HCT116 (cell line): ENCODE measurements around the gene RASL12. TPM values are rescaled to one million over a fixed set of nuclear protein-coding genes. Genes with fewer than 3 reads are reported as not detected.
A peak's percentile ranks its signal among the peaks of the same experiment; 100 is the strongest.

Source experiments
- ATAC-seq: fragments of 200-7000 bp; cut with Tn5 transposase; 2 replicates; pipeline ENCODE4 v1.9.1; 2020; ENCODE audit warnings: mild to moderate bottlenecking, moderate library complexity
- Bru-seq: library from RNA; stranded (reverse); fragments of 400-500 nt; gene quantifications from one replicate; lab custom pipeline; 2021; lab: Mats Ljungman, UMichigan
- BruChase-seq, 2 experiments: library from RNA; stranded (reverse); fragments of 400-500 nt; gene quantifications; one replicate each; lab custom pipeline; 2021; lab: Mats Ljungman, UMichigan
- BruUV-seq: library from RNA; stranded (reverse); fragments of 400-500 nt; replicated peaks from 2 replicates; lab custom pipeline; 2021; lab: Mats Ljungman, UMichigan
- CTCF ChIA-PET: fragments of 300-600 bp; sonication (Branson Sonifier 250); formaldehyde crosslinking; loops from one replicate; lab custom pipeline; 2021; ENCODE audit warnings: antibody characterized with exemption; lab: Charles Lee
- POLR2A ChIA-PET: fragments of 300-600, 350-600 bp; sonication (Branson Sonifier 250); formaldehyde crosslinking; loops from one replicate; lab custom pipeline; 2021; ENCODE audit warnings: antibody characterized with exemption; lab: Charles Lee
- RAD21 ChIA-PET, 2 experiments: fragments of 300-600 bp; sonication (Branson Sonifier 250); formaldehyde crosslinking; loops; one replicate each; lab custom pipeline; 2023; ENCODE audit warnings: low total read pairs in 2 of 2; ENCODE audit not compliant: uncharacterized antibody in 2 of 2, unreplicated experiment in 2 of 2, low non-redundant PET in 1 of 2; lab: Charles Lee
- DNase-seq: peaks from one replicate; pipeline ENCODE4 v3.0.0-alpha.2; 2010; ENCODE audit warnings: low read depth, low spot score
- H2AFZ ChIP-seq: fragments of 200-600 bp; shearing (Covaris generic), sonication (generic); 2 replicates; pipeline ENCODE4 v1.6.1; 2017; ENCODE audit warnings: low read depth, mixed run types, mixed read lengths, antibody characterized with exemption, low read length; ENCODE audit not compliant: poor library complexity, severe bottlenecking
- H3K27ac ChIP-seq: 2 replicates; pipeline ENCODE4 v1.5.1; 2012; ENCODE audit warnings: low read depth, low read length
- H3K27me3 ChIP-seq: fragments of 200-600 bp; sonication (generic); 2 replicates; pipeline ENCODE4 v1.6.1; 2016; ENCODE audit warnings: mixed run types, low read length, mixed read lengths; ENCODE audit not compliant: insufficient read depth
- H3K36me3 ChIP-seq, 2 experiments: fragments of 200-500 bp in 1 of 2; fragments of 200-600 bp in 1 of 2; sonication (Bioruptor generic) in 1 of 2; sonication (generic) in 1 of 2; 2 replicates each; pipeline versions ENCODE4 v1.5.1 to v1.6.1; 2014 to 2016; ENCODE audit warnings: low read length in 2 of 2, inconsistent platforms in 1 of 2, mixed read lengths in 1 of 2, mixed run types in 1 of 2; ENCODE audit not compliant: insufficient read depth in 2 of 2, control insufficient read depth in 1 of 2
- H3K4me1 ChIP-seq, 2 experiments: fragments of 200-600 bp in 1 of 2; sonication (generic) in 1 of 2; 2 replicates each; pipeline versions ENCODE4 v1.5.1 to v1.6.1; 2012 to 2017; ENCODE audit warnings: low read length in 2 of 2, inconsistent platforms in 1 of 2, mild to moderate bottlenecking in 1 of 2, mixed read lengths in 1 of 2, mixed run types in 1 of 2, moderate library complexity in 1 of 2; ENCODE audit not compliant: insufficient read depth in 2 of 2, control insufficient read depth in 1 of 2
- H3K4me2 ChIP-seq: fragments of 200-600 bp; sonication (generic); 2 replicates; pipeline ENCODE4 v1.6.1; 2017; ENCODE audit warnings: mixed run types, low read length, mixed read lengths
- H3K4me3 ChIP-seq, 2 experiments: fragments of 200-600 bp in 1 of 2; sonication (generic) in 1 of 2; replicated peaks in 1 of 2; 2 replicates each; pipeline ENCODE4 v1.5.1; 2011 to 2016; ENCODE audit warnings: low read length in 2 of 2, control low read depth in 1 of 2, low read depth in 1 of 2, mild to moderate bottlenecking in 1 of 2, mixed read lengths in 1 of 2, mixed run types in 1 of 2
- H3K79me2 ChIP-seq: fragments of 200-600 bp; sonication (generic); 2 replicates; pipeline ENCODE4 v1.6.1; 2017; ENCODE audit warnings: mild to moderate bottlenecking, mixed run types, low read length, moderate library complexity, mixed read lengths; ENCODE audit not compliant: insufficient read depth
- H3K9ac ChIP-seq: fragments of 200-600 bp; sonication (generic); 2 replicates; pipeline ENCODE4 v1.6.1; 2016; ENCODE audit warnings: low read length, mixed read lengths
- H3K9me2 ChIP-seq: fragments of 200-600 bp; sonication (generic), shearing (Covaris generic); 2 replicates; pipeline ENCODE4 v1.6.1; 2017; ENCODE audit warnings: mixed run types, mild to moderate bottlenecking, moderate library complexity; ENCODE audit not compliant: insufficient read depth
- H3K9me3 ChIP-seq, 2 experiments: fragments of 200-500 bp in 1 of 2; fragments of 200-600 bp in 1 of 2; sonication (Bioruptor generic) in 1 of 2; sonication (generic) in 1 of 2; 2 replicates each; pipeline ENCODE4 v1.6.1; 2014 to 2017; ENCODE audit warnings: low read length in 2 of 2, mixed read lengths in 2 of 2, inconsistent platforms in 1 of 2, low read depth in 1 of 2, mild to moderate bottlenecking in 1 of 2, mixed run types in 1 of 2, moderate library complexity in 1 of 2; ENCODE audit not compliant: control insufficient read depth in 1 of 2, insufficient read depth in 1 of 2
- H4K20me1 ChIP-seq: fragments of 200-600 bp; sonication (generic), shearing (Covaris generic); 2 replicates; pipeline ENCODE4 v1.6.1; 2017; ENCODE audit warnings: mixed run types, mild to moderate bottlenecking, moderate library complexity; ENCODE audit not compliant: insufficient read depth
- CBX3 ChIP-seq: IDR thresholded peaks from 2 replicates; pipeline ENCODE4 v1.6.1; 2012; ENCODE audit warnings: low read depth
- CTCF ChIP-seq, 3 experiments: fragments of 200-600 bp in 1 of 3; sonication (generic) in 1 of 3; IDR thresholded peaks in 2 of 3; conservative IDR thresholded peaks in 1 of 3; 2 replicates each; pipeline ENCODE4 v1.5.1; 2012 to 2017; ENCODE audit warnings: low read depth in 2 of 3, low read length in 2 of 3, antibody characterized with exemption in 1 of 3, borderline replicate concordance in 1 of 3, control low read depth in 1 of 3, mild to moderate bottlenecking in 1 of 3, mixed read lengths in 1 of 3, mixed run types in 1 of 3, moderate library complexity in 1 of 3; ENCODE audit not compliant: insufficient read depth in 1 of 3
- EGR1 ChIP-seq: IDR thresholded peaks from 2 replicates; pipeline ENCODE4 v1.6.1; 2012; ENCODE audit warnings: low read depth
- EZH2phosphoT487 ChIP-seq: fragments of 200-600 bp; IDR thresholded peaks from 2 replicates; pipeline ENCODE4 v1.6.1; 2018; ENCODE audit warnings: antibody characterized with exemption, borderline replicate concordance
- FOSL1 ChIP-seq: IDR thresholded peaks from 2 replicates; pipeline ENCODE4 v1.6.1; 2012; ENCODE audit warnings: low read depth
- MAX ChIP-seq: IDR thresholded peaks from 2 replicates; pipeline ENCODE4 v1.6.1; 2012
- POLR2A ChIP-seq: IDR thresholded peaks from 2 replicates; pipeline ENCODE4 v1.7.0; 2011; ENCODE audit warnings: borderline replicate concordance; ENCODE audit not compliant: insufficient read depth, insufficient read length; ENCODE audit errors: extremely low read depth
- SIN3A ChIP-seq: IDR thresholded peaks from 2 replicates; pipeline ENCODE4 v1.6.1; 2012; ENCODE audit warnings: low read depth
- SP1 ChIP-seq: IDR thresholded peaks from 2 replicates; pipeline ENCODE4 v1.6.1; 2012; ENCODE audit warnings: low read depth
- SRF ChIP-seq: IDR thresholded peaks from 2 replicates; pipeline ENCODE4 v1.6.1; 2012; ENCODE audit warnings: low read depth
- YY1 ChIP-seq: IDR thresholded peaks from 2 replicates; pipeline ENCODE4 v1.6.1; 2011; ENCODE audit warnings: low read length, low read depth, moderate library complexity, mild to moderate bottlenecking; ENCODE audit not compliant: insufficient replicate concordance; ENCODE audit errors: extremely low read depth
- ZFX ChIP-seq: fragments of 450-650 bp; IDR thresholded peaks from 2 replicates; pipeline ENCODE4 v1.6.1; 2017
- ZNF274 ChIP-seq: fragments of 200-500 bp; sonication (Bioruptor generic); IDR thresholded peaks from 2 replicates; pipeline ENCODE4 v1.6.1; 2014; ENCODE audit warnings: mild to moderate bottlenecking, low read depth, low read length, inconsistent platforms
- intact Hi-C: fragments of 100-400 bp; cut with micrococcal nuclease; formaldehyde crosslinking; loops from 2 replicates; pipeline ENCODE4 v1.10.0; 2022
- long read RNA-seq: library from polyadenylated mRNA; unstranded; transcript quantifications from one replicate; pipeline ENCODE4 v2.0.0, GENCODE V29; 2021; ENCODE audit not compliant: unreplicated experiment
- polyA plus RNA-seq: library from polyadenylated mRNA; unstranded; fragments of >200 nt; gene quantifications from 2 replicates; pipeline ENCODE4 v1.2.1, GENCODE V29; 2012; ENCODE audit warnings: missing spikeins
- total RNA-seq: library from RNA; stranded (reverse); gene quantifications from one replicate; pipeline ENCODE4 v1.2.1, GENCODE V29; 2021; ENCODE audit not compliant: unreplicated experiment

RASL12 gene
- total RNA-seq (0.25 TPM), Bru-seq, nascent RNA (percentile 4 among the genes with signal in this experiment), BruChase-seq, experiment 1, labeled RNA remaining after a 6-hour chase (percentile 14 among the genes with signal in this experiment), BruChase-seq, experiment 2, labeled RNA remaining after a 2-hour chase (percentile 4 among the genes with signal in this experiment)
- polyA plus RNA-seq = not detected in 2 replicates
- long read RNA-seq = 0 reads

- TF ChIP-seq SIN3A (no peak), YY1 (no peak), SP1 (no peak), CBX3 (no peak), ZFX (no peak), EGR1 (no peak), CTCF (IDR thresholded peaks at IDR 0.05 in 2 of 3, conservative IDR thresholded peaks at IDR 0.05 in 1 of 3; ENCODE audit: borderline replicate concordance in 1 of 3, insufficient read depth in 1 of 3, low read depth in 2 of 3, low read length in 2 of 3) (no peak), MAX (no peak), SRF (no peak), POLR2A (no peak), ZNF274 (no peak), EZH2phosphoT487 (no peak), FOSL1 (no peak)
- TF ChIP-seq, all 23 proteins: peak for 0
- no peak within 1 kb of the TSS for H2AFZ ChIP-seq
- H3K4me3 ChIP-seq = no peak within 1 kb of the TSS
- intact Hi-C loops = no loop called here
- H3K27ac ChIP-seq = no peak within 1 kb of the TSS
- no TSS peak for BruUV-seq
- POLR2A ChIA-PET = no interaction called here
- no peaks in the 10 kb centered on the region for H3K9me3 ChIP-seq
- ATAC-seq = no peak
- H3K27me3 ChIP-seq = no peaks in the 10 kb centered on the region
- H3K9me2 ChIP-seq = no peaks in the 10 kb centered on the region
- no peaks in the 10 kb centered on the region for H3K36me3 ChIP-seq
- H3K9ac ChIP-seq = no peak within 1 kb of the TSS
- H3K79me2 ChIP-seq = no peaks in the 10 kb centered on the region
- CTCF ChIA-PET = no interaction called here
- H3K4me2 ChIP-seq = no peak within 1 kb of the TSS
- DNase-seq = no peak
- RAD21 ChIA-PET = no interaction called here
- H4K20me1 ChIP-seq = no peaks in the 10 kb centered on the region
- H3K4me1 ChIP-seq = no peaks in the 10 kb centered on the region
These were observed at the start of gene RASL12 for GRCh38 chr15:65067645-65068402. Gene RASL12, minus strand, starts transcription at chr15:65067991. Its CDS starts 156 bp downstream, at chr15:65067835.
